Inflammatory macrophage (primary cell): Measurements from ENCODE around the gene CNP.
"Not testable (repeated sequence)": the region's sequence is repeated elsewhere in the genome, so short reads cannot be mapped to it uniquely, and the experiment has no call there.

Source experiments
- DNase-seq, 2 donors: peaks; one replicate each; pipeline ENCODE4 v3.0.0-alpha.2; 2020 to 2022
- total RNA-seq, 18 experiments: gene quantifications; one replicate each; lab custom pipeline; 2026; ENCODE audit warnings: mixed read lengths in 6 of 18, inconsistent platforms in 2 of 18; lab: John Stamatoyannopoulos, UW

Gene CNP
- 37.2 to 233 (median 56.2) reads per million in 18 experiments for total RNA-seq

DNA sequence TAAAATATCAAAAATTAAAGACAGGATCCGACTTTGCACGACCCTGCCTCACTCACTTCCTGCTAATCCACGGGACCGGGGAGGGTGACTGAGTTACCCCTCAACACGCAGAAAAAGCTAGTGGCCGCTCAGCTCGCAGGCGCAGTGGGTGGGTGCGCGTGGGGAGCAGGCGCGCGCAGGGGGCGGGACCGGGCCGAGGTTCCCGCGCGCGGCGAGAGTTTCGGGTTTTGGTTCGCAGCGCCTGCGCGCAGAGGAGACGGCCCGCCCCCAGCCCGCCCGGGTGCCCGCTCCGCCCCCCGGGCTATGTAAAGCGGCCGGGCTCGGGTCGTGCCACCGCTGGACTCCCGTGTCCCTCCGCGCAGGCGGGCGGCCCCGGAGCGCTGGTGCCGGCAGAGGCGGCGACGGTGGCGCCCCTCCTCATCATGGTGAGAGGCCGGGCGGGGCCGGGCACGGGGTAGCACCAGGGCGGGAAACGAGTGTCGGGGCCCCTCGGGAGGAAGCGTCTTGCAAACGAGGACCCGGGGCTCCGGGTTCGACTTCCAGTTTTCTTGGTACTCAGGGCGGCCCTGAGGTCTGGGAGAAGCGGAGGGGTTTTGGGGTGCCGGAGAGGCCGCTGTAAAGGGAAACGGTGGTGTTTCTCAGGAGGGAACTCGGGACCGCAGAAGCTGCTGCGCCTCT lies at the start of gene CNP:
Gene CNP (plus strand): TSS at position 333 of the 678 bp plus-strand sequence. CDS start 90 bp downstream, at position 423.
- DNase-seq, result peak; percentile 94 to 95

DNA sequence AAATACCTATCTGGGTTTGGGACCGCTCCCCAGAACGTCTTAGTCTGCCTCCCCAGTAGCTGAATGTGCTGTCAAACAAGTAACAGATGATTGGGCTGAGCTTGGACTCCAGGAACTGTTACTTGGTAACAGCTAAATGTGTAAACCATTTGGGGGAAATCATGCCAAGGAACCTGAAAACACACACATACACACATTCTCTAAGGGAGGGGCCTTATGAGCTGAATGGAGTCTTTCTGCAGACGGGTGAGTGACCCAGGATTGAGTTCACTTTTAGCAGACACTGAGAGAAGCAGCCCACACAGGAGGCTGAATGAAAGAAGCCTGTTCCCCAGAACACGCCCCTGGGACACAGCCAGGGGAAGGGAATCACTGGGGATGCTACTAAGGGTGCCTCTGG lies 49.4 kb upstream of the CNP start:
- DNase-seq, result peak in 1 of 2 donors; percentile 7

DNA sequence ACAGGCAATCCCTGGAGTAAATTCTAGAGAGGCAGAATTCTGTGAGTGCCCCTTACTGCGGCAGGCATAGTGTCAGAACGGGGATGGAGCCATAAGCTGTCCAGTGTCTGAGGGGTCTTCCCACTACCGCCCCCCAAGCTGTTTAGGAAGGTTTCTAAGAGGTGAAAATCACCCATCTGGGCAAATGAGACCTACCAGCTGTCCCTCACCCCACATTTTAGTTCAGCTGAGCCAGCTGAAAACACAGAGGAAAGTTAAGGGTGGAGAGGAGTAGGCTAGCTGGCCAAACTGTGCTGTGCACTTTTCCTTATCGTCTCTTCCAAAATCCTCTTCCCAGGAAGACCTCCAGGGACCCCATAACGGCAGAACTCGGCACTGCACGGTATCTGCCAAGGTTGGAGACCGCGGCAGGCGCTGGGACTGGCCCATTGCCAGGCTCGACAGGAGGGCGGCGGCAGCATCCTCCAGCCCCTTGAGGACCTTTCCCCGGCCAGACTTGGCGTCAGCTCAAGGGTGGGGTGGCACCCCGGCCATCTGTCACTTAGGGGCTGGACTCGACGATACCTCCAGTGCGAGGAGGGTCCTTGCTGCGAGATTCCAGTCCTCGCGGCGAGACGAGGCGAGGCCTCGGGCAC lies 48.8 kb upstream of the CNP start:
- DNase-seq, result no peak

DNA sequence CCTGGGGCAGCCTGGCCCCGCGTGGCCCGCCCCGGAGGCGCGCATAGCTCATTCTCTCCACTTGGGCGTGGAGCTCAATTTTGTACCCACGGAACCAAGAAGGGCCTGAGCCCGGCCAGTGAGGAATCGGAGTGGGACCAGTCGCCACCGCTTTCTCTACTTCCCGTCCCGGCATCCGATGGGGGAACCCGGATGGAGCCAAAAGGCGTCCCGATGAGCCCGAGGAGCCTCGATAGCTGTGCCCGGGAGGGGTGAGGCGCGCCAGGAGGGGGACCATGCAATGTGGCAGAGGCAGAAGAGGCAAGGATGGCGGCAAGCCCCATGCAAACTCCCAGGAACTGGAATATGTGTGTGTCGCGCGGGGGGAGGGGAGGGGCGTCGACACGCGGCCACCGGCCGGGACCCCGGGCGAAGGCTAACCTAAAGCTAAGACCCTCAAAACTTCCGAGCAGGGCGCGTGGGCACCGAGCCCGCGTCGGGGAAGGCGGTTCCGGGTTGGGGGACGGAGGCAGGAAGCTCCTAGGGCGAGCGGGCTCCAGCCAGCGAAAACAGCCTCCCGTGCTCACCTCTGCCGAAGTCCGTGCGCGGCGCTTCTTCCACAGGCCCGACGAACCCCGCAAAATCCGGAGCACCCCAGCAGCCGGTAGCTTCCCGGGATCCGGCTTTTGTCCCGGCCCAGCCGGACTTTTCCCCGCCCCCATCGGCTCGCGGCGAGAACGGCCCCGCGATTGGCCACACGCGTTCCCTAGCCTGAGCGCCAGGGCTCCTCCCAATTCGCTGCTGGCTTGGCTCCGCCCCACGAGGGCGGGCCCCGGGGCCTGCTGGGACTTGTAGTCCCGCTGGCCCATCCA lies 48.1 kb upstream of the CNP start, which contains the start of gene ACLY:
Gene ACLY (minus strand): TSS at position 638 of the 851 bp plus-strand sequence. CDS start 5,078 bp downstream, outside the sequence.
- DNase-seq, result peak; percentile 98

DNA sequence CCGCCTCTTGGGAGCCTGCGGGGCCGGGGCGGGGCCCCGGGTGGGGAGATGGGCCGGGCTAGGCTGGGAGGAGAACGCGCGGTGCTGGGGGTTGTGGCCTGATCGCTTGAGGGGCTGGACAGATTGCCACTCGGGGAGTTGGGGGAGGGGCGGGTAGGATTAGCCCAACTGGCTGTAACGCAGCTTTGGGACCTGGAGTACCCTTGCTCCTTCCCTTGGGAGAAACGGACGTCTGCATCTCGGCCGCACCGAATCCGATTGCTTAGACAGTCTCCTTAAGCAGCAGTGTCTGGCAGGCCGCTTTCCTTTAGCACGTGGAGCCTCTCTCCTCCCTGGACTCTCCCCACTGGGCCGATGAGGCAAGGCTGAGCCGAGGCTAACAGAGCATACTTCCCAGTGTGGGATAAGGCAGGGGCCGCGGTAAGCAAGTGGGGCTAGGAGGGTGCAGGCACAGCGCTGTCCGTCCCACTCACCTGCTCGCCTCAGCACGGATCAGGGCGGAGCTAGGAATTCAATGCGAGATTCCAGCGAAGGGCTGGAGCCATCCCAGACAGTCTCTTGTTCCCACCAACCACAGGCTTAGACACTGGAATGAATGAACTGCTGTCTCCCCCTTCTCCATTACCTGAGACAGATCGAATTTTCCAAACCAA lies 47.3 kb upstream of the CNP start:
- DNase-seq, result peak; percentile 24 to 49

DNA sequence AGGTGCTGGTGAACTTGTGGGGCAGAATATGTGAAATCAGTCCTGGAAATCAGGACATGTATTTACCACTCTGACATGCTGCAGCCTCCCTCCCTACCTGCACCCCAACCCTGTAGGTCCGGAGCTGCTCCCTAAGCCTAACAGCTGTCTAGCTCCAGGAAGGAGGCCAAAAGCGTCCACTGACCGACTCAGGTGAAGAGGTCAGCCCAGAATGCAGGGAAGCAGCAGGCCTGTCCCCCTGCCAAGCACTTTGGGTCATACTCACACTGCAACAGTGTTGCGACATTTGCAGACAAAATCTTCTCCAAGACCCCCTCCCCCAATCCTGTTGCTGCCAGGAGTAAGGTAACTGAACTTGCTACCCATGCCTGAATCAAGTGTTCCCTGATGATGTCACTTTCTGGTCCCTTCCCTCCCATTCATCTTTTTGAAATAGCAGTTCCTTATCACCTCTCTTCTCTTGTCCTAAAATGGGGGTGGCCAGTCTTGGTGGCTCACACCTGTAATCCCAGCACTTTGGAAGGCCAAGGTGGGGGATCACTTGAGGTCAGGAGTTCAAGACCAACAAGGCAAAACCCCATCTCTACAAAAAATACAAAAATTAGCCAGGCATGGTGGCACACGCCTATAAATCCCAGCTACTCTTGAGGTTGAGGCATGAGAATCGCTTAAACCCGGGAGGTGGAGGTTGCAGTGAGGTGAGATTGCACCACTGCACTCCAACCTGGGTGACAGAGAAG lies 46.6 kb upstream of the CNP start:
- no peak for DNase-seq

DNA sequence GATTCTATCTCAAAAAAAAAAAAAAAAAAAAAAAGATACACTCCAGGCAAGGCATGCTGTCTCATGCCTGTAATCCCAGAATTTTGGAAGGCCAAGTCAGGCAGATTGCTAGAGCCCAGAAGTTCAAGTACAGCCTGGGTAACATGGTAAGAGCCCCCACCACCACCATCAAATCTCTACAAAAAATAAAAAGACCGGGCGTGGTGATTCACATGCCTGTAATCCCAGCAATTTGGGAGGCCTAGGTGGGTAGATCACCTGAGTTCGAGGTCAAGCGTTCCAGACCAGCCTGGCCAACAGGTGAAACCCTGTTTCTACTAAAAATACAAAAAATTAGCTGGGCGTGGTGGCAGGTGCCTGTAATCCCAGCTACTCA lies 46.0 kb upstream of the CNP start:
- no peak for DNase-seq

DNA sequence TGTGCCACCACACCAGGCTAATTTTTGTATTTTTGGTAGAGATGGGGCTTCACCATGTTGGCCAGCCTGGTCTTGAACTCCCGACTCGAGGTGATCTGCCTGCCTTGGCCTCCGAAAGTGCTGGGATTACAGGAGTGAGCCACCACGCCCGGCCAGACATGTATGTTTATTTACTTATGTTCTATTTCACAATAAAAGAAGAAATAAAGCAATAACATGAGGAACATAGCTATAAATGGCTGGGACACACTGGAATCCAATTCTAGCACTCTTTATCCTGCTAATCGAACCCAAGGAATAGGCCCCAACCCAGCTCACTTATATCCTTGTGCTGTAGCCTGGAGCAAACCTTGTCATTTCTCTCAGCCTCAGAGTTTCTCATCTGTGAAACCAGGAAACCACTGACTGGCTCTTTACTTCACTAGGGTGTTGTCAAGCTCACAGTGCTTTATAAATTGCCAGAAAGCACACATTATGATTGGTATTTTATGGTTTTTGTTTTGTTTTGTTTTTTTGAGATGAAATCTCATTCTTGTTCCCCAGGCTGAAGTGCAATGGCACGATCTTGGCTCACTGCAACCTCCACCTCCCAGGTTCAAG lies 40.5 kb upstream of the CNP start:
- DNase-seq, result no peak

DNA sequence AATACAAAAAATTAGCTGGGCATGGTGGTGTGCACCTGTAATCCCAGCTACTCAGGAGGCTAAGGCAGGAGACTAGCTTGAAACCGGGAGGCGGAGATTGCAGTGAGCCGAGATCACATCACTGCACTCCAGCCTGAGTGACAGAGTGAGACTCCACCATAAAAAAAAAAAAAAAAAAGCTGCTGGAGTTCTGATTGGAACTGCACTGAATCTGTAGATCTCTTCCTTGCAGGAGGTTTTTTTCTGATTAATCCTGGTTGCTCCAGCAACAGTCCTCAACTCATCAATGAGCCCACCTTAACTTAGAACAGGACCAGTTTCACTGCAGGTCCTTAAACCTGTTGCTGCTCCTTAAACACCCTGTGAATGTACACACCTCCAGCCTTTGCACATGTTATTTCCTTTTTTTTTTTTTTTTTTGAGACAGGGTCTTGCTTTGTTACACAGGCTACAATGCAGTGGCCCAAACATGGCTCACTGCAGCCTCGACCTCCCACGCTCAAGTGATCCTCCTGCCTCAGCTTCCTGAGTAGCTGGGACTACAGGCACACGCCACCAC lies 37.8 kb upstream of the CNP start:
- no peak for DNase-seq

DNA sequence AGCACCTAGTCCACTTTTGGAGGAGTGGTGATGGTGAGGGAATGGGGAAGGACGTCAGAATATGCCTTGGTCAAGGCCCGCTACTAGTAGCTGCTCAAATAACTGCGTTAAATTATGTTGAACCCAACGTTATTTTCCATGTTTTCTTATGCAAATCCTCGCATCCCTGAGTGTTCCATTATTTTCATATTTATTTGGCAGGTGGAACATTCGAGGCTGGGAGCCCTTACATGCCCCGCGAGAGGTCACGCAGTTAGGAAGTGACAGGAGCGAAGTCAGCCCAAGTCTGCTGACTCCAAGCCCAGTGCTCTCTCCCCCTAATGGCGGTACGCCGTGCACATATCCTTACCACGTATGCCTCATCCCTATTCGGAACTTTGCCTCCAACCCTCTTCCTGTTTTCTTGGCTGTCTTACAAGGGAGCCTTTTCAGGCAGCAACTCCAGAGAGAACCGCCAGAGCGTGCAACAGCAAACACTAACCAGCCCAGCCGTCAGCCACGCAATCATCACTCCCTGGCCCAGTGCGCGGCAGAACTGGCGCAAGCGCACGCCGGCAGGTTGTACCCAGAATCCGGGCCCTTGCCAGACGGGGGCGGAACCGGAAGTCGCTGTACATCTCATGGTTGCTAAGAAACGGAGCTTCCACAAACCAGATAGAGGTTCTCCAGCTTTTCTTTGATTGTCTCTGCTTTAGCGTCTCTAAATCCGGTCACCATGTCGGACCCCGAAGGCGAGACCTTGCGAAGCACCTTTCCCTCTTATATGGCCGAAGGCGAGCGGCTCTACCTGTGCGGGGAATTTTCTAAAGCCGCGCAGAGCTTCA lies 36.4 kb upstream of the CNP start, which contains the start of gene ODAD4:
Gene ODAD4 (plus strand): TSS at position 609 of the 824 bp plus-strand sequence. CDS start 107 bp downstream, at position 716.
- peak; percentile 98 to 99 for DNase-seq

DNA sequence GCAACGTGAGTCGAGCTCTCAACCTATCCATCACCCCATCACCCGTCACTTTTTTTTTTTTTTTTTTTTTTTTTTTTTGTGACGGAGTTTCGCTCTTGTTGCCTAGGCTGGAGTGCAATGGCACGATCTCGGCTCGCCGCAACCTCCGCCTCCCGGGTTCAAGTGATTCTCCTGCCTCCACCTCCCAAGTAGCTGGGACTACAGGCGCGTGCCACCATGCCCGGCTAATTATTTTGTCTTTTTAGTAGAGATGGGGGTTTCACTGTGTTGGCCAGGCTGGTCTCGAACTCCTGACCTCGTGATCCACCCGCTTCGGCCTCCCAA lies 35.8 kb upstream of the CNP start:
- not testable (repeated sequence) for DNase-seq

DNA sequence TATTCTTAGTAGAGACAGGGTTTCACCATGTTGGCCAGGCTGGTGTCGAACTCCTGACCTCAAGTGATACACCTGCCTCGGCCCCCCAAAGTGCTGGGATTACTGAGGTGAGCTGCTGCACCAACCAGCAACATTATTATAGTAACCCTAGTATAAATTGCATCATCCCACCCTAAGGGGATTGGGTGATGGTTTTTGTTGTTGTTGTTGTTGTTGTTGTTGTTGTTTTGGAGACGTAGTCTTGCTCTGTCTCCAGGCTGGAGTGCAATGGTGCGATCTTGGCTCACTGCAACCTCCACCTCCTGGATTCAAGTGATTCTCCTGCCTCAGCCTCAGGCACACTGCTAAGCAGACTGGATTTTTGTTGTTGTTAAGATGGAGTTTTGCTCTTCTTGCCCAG lies 34.9 kb upstream of the CNP start:
- DNase-seq, result not testable (repeated sequence)

DNA sequence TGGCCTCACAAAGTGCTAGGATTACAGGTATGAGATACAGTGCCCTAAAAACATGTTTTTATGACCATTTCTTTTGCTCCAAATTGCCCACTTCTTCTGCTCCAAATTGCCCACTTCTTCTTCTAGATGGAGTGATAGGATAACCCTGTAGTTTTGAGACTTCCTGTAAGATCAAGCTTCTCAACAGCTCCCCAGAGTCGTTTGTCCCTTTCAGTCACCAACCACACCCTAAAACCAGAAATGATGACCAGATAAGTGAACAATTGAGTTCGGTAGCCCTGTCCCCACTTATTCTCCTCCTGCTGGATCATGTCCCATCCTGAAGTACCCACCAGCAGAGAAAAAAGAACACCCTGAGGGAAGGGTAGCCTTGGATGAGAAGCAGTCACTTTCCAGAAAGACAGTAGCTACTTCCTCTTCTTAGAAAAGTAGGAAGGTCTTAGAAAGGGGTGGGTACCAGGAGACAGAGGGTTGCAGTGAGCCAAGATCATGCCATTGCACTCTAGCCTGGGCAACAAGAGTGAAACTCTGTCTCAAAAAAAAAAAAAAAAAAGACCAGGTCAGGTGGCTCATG lies 33.7 kb upstream of the CNP start:
- peak; percentile 64 to 69 for DNase-seq

DNA sequence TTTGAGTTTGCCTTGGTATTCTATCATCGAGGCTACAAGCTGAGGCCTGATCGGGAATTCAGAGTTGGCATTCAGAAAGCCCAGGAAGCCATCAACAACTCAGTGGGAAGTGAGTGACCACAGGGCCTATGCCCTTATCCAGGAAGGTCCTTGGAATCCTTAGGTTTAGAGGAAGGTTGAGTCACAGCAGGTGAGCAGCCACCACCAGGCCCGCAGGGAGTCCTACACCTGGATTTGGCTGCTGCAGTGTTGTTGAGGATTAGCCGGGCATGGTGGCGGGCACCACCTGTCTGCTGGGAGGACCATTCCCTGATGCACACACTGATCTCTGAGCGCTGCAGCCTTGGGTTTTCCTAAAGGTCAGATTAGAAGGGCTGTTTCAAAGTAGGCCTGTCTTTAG lies 31.0 kb upstream of the CNP start:
- DNase-seq, result no peak

DNA sequence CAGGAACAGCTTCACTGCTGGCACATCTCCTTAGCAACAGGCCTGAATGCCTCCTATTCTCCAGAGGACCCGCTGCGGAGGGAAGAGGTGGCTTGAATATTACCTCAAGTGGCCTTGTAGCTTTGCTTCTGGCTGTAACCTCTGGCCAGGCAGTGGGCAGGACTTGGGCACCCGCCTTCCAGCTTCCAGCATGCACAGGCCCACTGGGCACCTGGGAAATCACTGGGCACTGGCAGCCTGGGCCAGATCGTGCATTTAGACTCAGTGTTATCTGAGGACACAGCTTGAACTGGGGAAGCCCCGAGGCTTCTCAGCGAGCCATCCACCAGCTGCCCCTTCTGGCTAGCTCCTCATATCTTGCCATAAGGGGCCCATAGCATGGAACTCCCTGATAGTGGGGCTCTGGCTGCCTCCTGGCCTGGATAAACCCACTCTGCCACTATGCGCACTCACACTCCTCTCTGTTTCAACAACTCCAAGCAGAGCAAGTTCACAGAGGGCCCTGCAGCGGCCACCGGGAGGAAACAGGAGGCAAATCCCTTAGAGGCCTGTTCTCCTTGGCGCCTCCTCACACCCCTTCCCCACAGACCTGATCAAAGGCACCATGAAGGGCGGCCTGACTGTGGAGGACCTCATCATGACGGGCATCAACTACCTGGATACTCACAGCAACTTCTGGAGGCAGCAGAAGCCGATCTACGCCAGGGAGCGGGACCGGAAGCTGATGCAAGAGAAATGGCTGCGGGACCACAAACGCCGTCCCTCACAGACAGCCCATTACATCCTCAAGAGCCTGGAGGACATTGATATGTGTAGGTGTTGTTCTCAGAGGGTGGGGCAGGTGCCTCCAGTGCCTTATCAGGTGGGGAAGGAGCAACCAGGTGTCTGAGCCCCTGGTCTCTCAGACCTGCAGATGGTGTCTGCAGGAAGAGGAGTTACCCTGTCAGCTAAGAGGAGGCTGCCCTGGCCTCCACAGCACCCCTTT lies 28.3 kb upstream of the CNP start:
- no peak for DNase-seq

DNA sequence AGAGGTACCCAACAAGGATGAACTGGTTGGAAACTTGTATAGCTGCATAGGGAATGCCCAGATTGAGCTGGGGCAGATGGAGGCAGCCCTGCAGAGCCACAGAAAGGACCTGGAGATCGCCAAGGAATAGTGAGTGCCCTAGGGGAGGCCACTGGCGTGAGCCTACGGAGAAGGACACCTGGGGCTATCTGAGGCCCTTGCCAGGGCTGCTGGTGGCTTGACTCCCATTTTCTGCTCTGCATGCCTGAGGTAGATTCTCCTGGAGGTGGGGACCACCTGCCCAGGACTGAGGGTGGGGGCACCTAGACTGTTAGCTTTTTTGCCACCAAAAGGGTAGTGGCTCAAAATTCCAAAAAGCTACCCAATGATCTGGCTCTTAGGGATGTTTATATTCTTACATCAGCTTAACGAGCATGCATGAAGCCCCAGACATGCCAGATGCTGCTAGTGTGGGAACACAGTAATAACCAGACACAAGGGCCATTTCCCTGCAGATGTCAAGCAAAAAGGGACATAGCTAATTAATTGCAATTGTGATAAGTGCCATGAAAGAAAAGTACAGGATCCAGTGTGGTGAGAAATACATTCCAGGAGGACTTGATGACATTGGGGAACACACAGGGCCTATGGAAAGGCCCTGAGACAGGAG lies 27.4 kb upstream of the CNP start:
- no peak for DNase-seq

DNA sequence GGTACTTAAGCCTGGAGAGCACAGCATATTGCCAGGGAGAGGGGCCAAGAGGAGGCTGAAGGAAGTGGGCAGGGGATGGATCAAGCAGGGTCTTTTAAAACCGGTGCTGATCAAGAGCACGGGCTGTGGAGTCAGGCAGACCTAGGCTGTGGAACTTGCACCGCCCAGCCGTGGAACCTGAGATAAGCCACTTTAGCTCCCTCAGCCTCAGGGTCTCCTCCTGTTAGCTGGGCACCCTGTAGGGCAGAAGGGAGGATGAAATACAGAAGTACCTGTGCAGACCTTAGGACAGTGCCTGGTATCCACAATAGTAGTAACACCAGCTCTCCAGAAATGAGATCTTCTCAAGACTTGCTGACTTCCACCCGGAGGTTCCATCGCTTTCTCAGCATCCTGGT lies 26.9 kb upstream of the CNP start:
- DNase-seq, result no peak

DNA sequence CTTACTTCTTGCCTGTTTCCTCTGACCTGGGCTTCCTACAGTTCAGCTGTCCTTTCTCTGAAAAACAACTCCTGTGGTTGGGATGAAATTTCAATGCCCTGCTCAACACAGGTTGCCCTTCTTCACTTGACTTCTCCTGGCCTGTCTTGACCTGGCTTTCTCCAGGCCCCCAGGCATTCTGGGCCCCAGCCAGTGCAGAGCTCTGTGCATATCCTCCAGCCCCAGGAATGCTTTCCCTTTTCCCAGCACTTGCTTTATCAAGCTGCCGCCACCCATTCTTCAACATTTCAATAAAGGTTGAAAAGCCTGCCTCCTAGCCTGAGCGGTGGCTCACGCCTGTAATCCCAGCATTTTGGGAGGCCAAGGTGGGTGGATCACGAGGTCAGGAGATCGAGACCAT lies 25.4 kb upstream of the CNP start:
- no peak for DNase-seq
